ENCODE measurements around the gene CHCHD4. TPM values are rescaled to one million over a fixed set of nuclear protein-coding genes. Genes with fewer than 3 reads are reported as not detected.

CHCHD4 gene
- total and polyA plus RNA-seq, 2 of the 8 experiments (the other 6 are each of a cell fraction or from before 2014, with no cell fraction given), result 15.0 to 22.3 TPM

DNA sequence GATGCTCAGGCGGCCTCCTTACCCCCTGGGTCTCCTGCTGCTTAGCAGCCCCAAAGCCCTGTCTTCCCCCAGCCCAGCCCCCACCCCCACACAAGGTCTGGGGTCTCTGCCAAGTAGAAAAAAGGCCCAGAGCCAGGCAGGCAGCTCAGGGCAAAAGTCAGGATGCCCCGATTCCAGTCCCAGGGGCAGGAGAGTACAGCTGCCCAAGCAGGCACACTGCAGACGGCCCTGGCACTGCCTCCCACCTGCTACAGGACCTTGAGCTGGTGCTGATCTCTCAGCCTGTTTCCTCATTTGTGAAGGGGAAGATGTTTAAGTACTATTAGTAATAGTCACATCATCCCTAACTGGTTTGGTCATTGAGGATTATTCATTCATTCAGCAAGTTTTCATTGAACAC, 12.8 kb upstream of the CHCHD4 start:
- Histone ChIP-seq H3K27me3 (replicated peaks in 1 of 4; ENCODE audit: control insufficient read depth in 3 of 4, extremely low read depth in 1 of 4, insufficient read depth in 3 of 4, low read length in 3 of 4) (no peaks in the 10 kb centered on the region), H4K8ac (ENCODE audit: extremely low read depth, insufficient read depth, low read length) (no peak overlapping the region), H3K9ac (replicated peaks in 1 of 4; ENCODE audit: extremely low read depth in 1 of 4, low read depth in 3 of 4, low read length in 3 of 4) (no peak overlapping the region), H4K91ac (replicated peaks; ENCODE audit: insufficient read length, low read length) (no peak overlapping the region), H3K36me3 (ENCODE audit: control insufficient read depth in 2 of 4, insufficient read depth in 4 of 4, low read length in 3 of 4) (peaks cover 2 to 22% (median 17%) of the 10 kb centered on the region in 4 experiments; a peak in 5 of 8 replicates), H3K14ac (ENCODE audit: insufficient read length) (no peak overlapping the region), H4K20me1 (replicated peaks in 1 of 2; ENCODE audit: control insufficient read depth in 1 of 2, insufficient read depth in 2 of 2, low read length in 2 of 2) (peaks cover 0 to 13% of the 10 kb centered on the region in 2 experiments), H3K18ac (ENCODE audit: extremely low read depth, low read length) (no peak overlapping the region), H3K79me2 (ENCODE audit: control insufficient read depth in 1 of 2, insufficient read depth in 2 of 2, low read length in 2 of 2) (no peaks in the 10 kb centered on the region), H3K79me1 (ENCODE audit: low read depth, low read length) (no peaks in the 10 kb centered on the region), H2BK20ac (ENCODE audit: low read length) (no peak overlapping the region), H3K4me2 (ENCODE audit: insufficient read depth in 1 of 2, low read depth in 2 of 2, low read length in 2 of 2) (no peak overlapping the region), H3K4me3 (ENCODE audit: extremely low read depth in 1 of 4, insufficient read depth in 2 of 4, low read depth in 3 of 4, low read length in 4 of 4) (no peak overlapping the region), H2BK120ac (replicated peaks; ENCODE audit: low read depth, low read length) (no peak overlapping the region), H2BK12ac (ENCODE audit: low read depth, low read length) (no peak overlapping the region), H3K4me1 (replicated peaks in 1 of 4; ENCODE audit: control insufficient read depth in 3 of 4, insufficient read depth in 4 of 4, low read length in 3 of 4) (no peaks in the 10 kb centered on the region), H3K23ac (ENCODE audit: insufficient read length) (no peak overlapping the region), H2BK5ac (ENCODE audit: low read depth, low read length) (no peak overlapping the region), H3K23me2 (ENCODE audit: low read depth, low read length) (no peaks in the 10 kb centered on the region), H3K27ac (ENCODE audit: low read depth, low read length) (no peak overlapping the region), H2BK15ac (ENCODE audit: low read length) (no peak overlapping the region), H2AK5ac (ENCODE audit: low read depth, low read length) (no peak overlapping the region), H3K4ac (replicated peaks; ENCODE audit: insufficient read length, low read depth, low read length) (no peak overlapping the region), H2AFZ (ENCODE audit: low read length) (no peak overlapping the region), H3K9me3 (ENCODE audit: insufficient read depth in 2 of 2, low read depth in 1 of 2, low read length in 1 of 2) (no peaks in the 10 kb centered on the region), H4K5ac (ENCODE audit: insufficient read length, low read depth, low read length) (no peak overlapping the region), H3K56ac (replicated peaks; ENCODE audit: insufficient read length, low read depth, low read length) (no peak overlapping the region)
- CTCF ChIA-PET (ENCODE audit: partially characterized antibody), result interaction anchor here (0.6 to 2.1 kb wide), 4 partner anchors 11 to 241 kb away, joined by 3 to 5 read pairs (median 4); no protein-coding TSS in a partner anchor
- POLR2A ChIA-PET (ENCODE audit: partially characterized antibody), result interaction anchor here (1.4 to 6.2 kb wide), 2 partner anchors 11 to 12 kb away, joined by 6 to 32 read pairs; partner anchors contain the start of genes CHCHD4 and TMEM43
- FAIRE-seq (no peak), DNase-seq (ENCODE audit: low read depth in 1 of 2, low spot score in 2 of 2) (no peak)
- no peak for TF ChIP-seq POU5F1 (IDR thresholded peaks at IDR 0.05; ENCODE audit: low read depth, low read length)
- no peak for TF ChIP-seq EGR1 (IDR thresholded peaks at IDR 0.05; ENCODE audit: borderline replicate concordance, low read depth, low read length)
- TF ChIP-seq TEAD4 (IDR thresholded peaks at IDR 0.05; ENCODE audit: low read depth, low read length), result no peak
- no peak for TF ChIP-seq MAFK (IDR thresholded peaks at IDR 0.05; ENCODE audit: low read depth, low read length)
- no peak for TF ChIP-seq CTBP2 (IDR thresholded peaks at IDR 0.05; ENCODE audit: borderline replicate concordance, insufficient read depth, insufficient read length, low read length)
- no peak for TF ChIP-seq ASH2L (IDR thresholded peaks at IDR 0.05; ENCODE audit: low read length)
- WGBS, 2 experiments (ENCODE audit: extremely low coverage in 1 of 2, insufficient coverage in 1 of 2, insufficient read length in 1 of 2, insufficient replicate concordance in 2 of 2, low coverage in 1 of 2, low lambda C conversion rate in 2 of 2, missing lambda C conversion rate in 1 of 2), result 90% methylated on average over 2 of the region's 3 CpGs; no CpG with 5 or more reads in 1 of the 2 experiments

All from H1 (cell line).